Progenitor cell of endocrine pancreas (in vitro differentiated cells): Measurements from ENCODE around the gene MYEOV. TPM values are rescaled to one million over a fixed set of nuclear protein-coding genes. Genes with fewer than 3 reads are reported as not detected.

Experiments used
- DNase-seq: peaks from one replicate; pipeline ENCODE4 v3.0.0; 2021; ENCODE audit warnings: low spot score; ENCODE audit not compliant: unreplicated experiment
- H3K27ac Mint-ChIP-seq: 2 replicates; pipeline ENCODE4 v1.8.0; 2021; ENCODE audit warnings: mild to moderate bottlenecking, moderate library complexity, mixed read lengths
- H3K27me3 Mint-ChIP-seq: 2 replicates; pipeline ENCODE4 v1.8.0; 2021; ENCODE audit warnings: mixed read lengths
- H3K36me3 Mint-ChIP-seq: 2 replicates; pipeline ENCODE4 v1.8.0; 2022; ENCODE audit warnings: mixed read lengths; ENCODE audit not compliant: insufficient read depth
- H3K4me1 Mint-ChIP-seq: 2 replicates; pipeline ENCODE4 v1.8.0; 2021; ENCODE audit warnings: low read depth, mixed read lengths
- H3K4me3 Mint-ChIP-seq: 2 replicates; pipeline ENCODE4 v1.8.0; 2021; ENCODE audit warnings: low read depth, mild to moderate bottlenecking, moderate library complexity, mixed read lengths
- H3K9me3 Mint-ChIP-seq: 2 replicates; pipeline ENCODE4 v1.8.0; 2021; ENCODE audit warnings: low read depth, mixed read lengths
- CTCF ChIP-seq: fragments of 200-600 bp; sonication (generic); IDR thresholded peaks from one replicate; pipeline ENCODE4 v1.5.0; 2021; ENCODE audit warnings: antibody characterized with exemption, mild to moderate bottlenecking; ENCODE audit not compliant: unreplicated experiment
- total RNA-seq: library from RNA; stranded (reverse); gene quantifications from 2 replicates; pipeline ENCODE4 v1.2.1, GENCODE V29; 2021

The MYEOV gene
- total RNA-seq, 1 donor from 2014 or later, result 0.14 TPM

- H3K4me3 Mint-ChIP-seq, result no peak overlapping the region
- H3K4me1 Mint-ChIP-seq, result peaks cover 10% of the 10 kb centered on the region
- DNase-seq, result no peak
- no peak for TF ChIP-seq CTCF
- peaks cover 6% of the 10 kb centered on the region for H3K9me3 Mint-ChIP-seq
- no peak overlapping the region for H3K27ac Mint-ChIP-seq
- no peaks in the 10 kb centered on the region for H3K27me3 Mint-ChIP-seq
- no peaks in the 10 kb centered on the region for H3K36me3 Mint-ChIP-seq
Measured at GRCh38 chr11:69333149-69333710, 39.3 kb downstream of the MYEOV start.

GRCh38 chr11:69333879-69334278 is 39.9 kb downstream of the MYEOV start:
- DNase-seq, result no peak
- Mint-ChIP-seq H3K4me3 (no peak overlapping the region), H3K4me1 (peaks cover 12% of the 10 kb centered on the region), H3K27ac (no peak overlapping the region), H3K9me3 (peaks cover 8% of the 10 kb centered on the region), H3K27me3 (no peaks in the 10 kb centered on the region), H3K36me3 (no peaks in the 10 kb centered on the region)
- no peak for TF ChIP-seq CTCF

GRCh38 chr11:69335007-69335780 is 41.2 kb downstream of the MYEOV start:
- peaks cover 3% of the 10 kb centered on the region for H3K27me3 Mint-ChIP-seq
- TF ChIP-seq CTCF, result no peak
- H3K9me3 Mint-ChIP-seq, result peaks cover 13% of the 10 kb centered on the region
- no peak overlapping the region for H3K4me3 Mint-ChIP-seq
- peaks cover 2% of the 10 kb centered on the region for H3K36me3 Mint-ChIP-seq
- H3K27ac Mint-ChIP-seq, result no peak overlapping the region
- H3K4me1 Mint-ChIP-seq, result peaks cover 12% of the 10 kb centered on the region
- DNase-seq, result no peak

- H3K36me3 Mint-ChIP-seq, result peaks cover 2% of the 10 kb centered on the region
- no peak overlapping the region for H3K4me3 Mint-ChIP-seq
- H3K9me3 Mint-ChIP-seq, result peaks cover 13% of the 10 kb centered on the region
- DNase-seq, result no peak
- H3K4me1 Mint-ChIP-seq, result peaks cover 12% of the 10 kb centered on the region
- H3K27ac Mint-ChIP-seq, result peak overlapping the region; percentile 78
- peaks cover 3% of the 10 kb centered on the region for H3K27me3 Mint-ChIP-seq
- TF ChIP-seq CTCF, result no peak
Measured at GRCh38 chr11:69335781-69336405, 41.9 kb downstream of the MYEOV start.

DNA sequence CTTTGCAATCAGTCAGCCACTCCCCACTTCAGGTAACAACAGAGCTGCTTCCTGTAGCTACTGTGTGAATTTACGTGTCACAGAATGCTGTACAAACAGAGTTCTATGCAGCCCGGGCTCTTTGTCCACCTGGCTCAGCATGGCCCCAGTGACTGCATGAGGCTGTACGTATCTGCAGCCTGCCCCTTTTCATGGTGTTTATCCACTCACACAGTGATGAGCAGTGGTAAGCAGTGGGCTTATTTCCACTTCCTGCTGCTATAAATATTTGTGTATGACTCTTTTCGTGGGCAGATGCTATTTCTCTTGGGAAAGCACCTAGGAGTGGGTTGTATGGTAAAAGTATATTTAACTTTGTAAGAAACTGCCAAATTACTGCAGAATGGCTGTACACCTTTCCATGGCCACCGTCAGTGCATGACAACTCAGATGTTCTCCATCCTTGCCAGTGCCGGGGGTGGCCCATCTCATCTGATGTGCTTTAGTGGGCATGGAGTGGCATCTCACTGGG is 43.3 kb downstream of the MYEOV start:
- Mint-ChIP-seq H3K27me3 (peaks cover 3% of the 10 kb centered on the region), H3K36me3 (peaks cover 2% of the 10 kb centered on the region), H3K9me3 (peaks cover 7% of the 10 kb centered on the region), H3K4me3 (no peak overlapping the region), H3K27ac (peak overlapping the region; percentile 84), H3K4me1 (peaks cover 12% of the 10 kb centered on the region)
- no peak for TF ChIP-seq CTCF
- DNase-seq, result no peak
